K562 (cell line): Measurements from ENCODE around the gene MBP.

ENCODE experiments used
- CTCF ChIP-seq, 3 experiments: IDR thresholded peaks in 2 of 3; conservative IDR thresholded peaks in 1 of 3; 2 replicates each; pipeline ENCODE4 v1.5.1; 2011 to 2012; ENCODE audit warnings: low read length in 3 of 3, mild to moderate bottlenecking in 3 of 3, control low read depth in 2 of 3, improper control_type of control experiment in 1 of 3, inconsistent platforms in 1 of 3, low read depth in 1 of 3, mixed read lengths in 1 of 3, moderate library complexity in 1 of 3; ENCODE audit not compliant: insufficient read depth in 2 of 3
- ETV6 ChIP-seq, 3 experiments: fragments of 150-350 bp in 1 of 3; sonication (generic) in 1 of 3; formaldehyde crosslinking in 1 of 3; IDR thresholded peaks; 2 replicates each; pipeline versions ENCODE4 v1.6.1 to v1.8.0; 2014 to 2022; ENCODE audit warnings: borderline replicate concordance in 2 of 3, low read depth in 2 of 3, antibody characterized with exemption in 1 of 3, low read length in 1 of 3, mild to moderate bottlenecking in 1 of 3, missing genetic modification reagents in 1 of 3
- EZH2 ChIP-seq: IDR thresholded peaks from 2 replicates; pipeline ENCODE4 v1.6.1; 2012; ENCODE audit warnings: low read depth, mild to moderate bottlenecking, inconsistent platforms, low read length, borderline replicate concordance
- JUND ChIP-seq, 2 experiments: IDR thresholded peaks; 2 replicates in 1 of 2; 3 replicates in 1 of 2; pipeline ENCODE4 v1.6.1; 2011; ENCODE audit warnings: borderline replicate concordance in 2 of 2, low read depth in 2 of 2, low read length in 2 of 2, improper control_type of control experiment in 1 of 2, missing biosample characterization in 1 of 2, missing genetic modification characterization in 1 of 2, missing genetic modification reagents in 1 of 2
- MYBL2 ChIP-seq, 2 experiments: fragments of 450-650 bp in 1 of 2; sonication (generic) in 1 of 2; formaldehyde crosslinking in 1 of 2; IDR thresholded peaks; 2 replicates each; pipeline versions ENCODE4 v1.6.1 to v1.8.1; 2017 to 2022; ENCODE audit warnings: borderline replicate concordance in 1 of 2, inconsistent platforms in 1 of 2, low read depth in 1 of 2, mild to moderate bottlenecking in 1 of 2, missing genetic modification reagents in 1 of 2, moderate library complexity in 1 of 2
- NUFIP1 ChIP-seq: fragments of 450-650 bp; IDR thresholded peaks from 2 replicates; pipeline ENCODE4 v1.6.1; 2018; ENCODE audit not compliant: partially characterized antibody
- RFX5 ChIP-seq: IDR thresholded peaks from 2 replicates; pipeline ENCODE4 v1.6.1; 2011; ENCODE audit warnings: low read depth, mild to moderate bottlenecking, improper control_type of control experiment, low read length
- YBX1 ChIP-seq: fragments of 450-650 bp; IDR thresholded peaks from 2 replicates; pipeline ENCODE4 v1.7.1; 2016; ENCODE audit warnings: mild to moderate bottlenecking

- TF ChIP-seq RFX5 (no peak), EZH2 (no peak), YBX1 (no peak), ETV6 (IDR thresholded peaks at IDR 0.05; ENCODE audit: borderline replicate concordance in 1 of 2, low read depth in 2 of 2, low read length in 1 of 2) (no peak), ETV6 (CRISPR knock-in tag; IDR thresholded peaks at IDR 0.05; ENCODE audit: borderline replicate concordance) (no peak), MYBL2 (IDR thresholded peaks at IDR 0.05; ENCODE audit: low read depth) (no peak), MYBL2 (CRISPR knock-in tag; IDR thresholded peaks at IDR 0.05; ENCODE audit: borderline replicate concordance) (no peak), CTCF (IDR thresholded peaks at IDR 0.05 in 2 of 3, conservative IDR thresholded peaks at IDR 0.05 in 1 of 3; ENCODE audit: insufficient read depth in 2 of 3, low read depth in 1 of 3, low read length in 3 of 3) (no peak), JUND (IDR thresholded peaks at IDR 0.05; ENCODE audit: borderline replicate concordance, low read depth, low read length) (no peak), JUND (tag; IDR thresholded peaks at IDR 0.05; ENCODE audit: borderline replicate concordance, low read depth, low read length) (no peak), NUFIP1 (no peak)
Measured at GRCh38 chr18:77082316-77082955, 50.1 kb downstream of the MBP start.
